B cell (primary cell): ENCODE measurements around the gene TMC5. TPM values are rescaled to one million over a fixed set of nuclear protein-coding genes. Genes with fewer than 3 reads are reported as not detected.

Experiments
- ATAC-seq: fragments of 200-7000 bp; cut with Tn5 transposase; one replicate; pipeline ENCODE4 v1.10.0; 2021; ENCODE audit warnings: low read depth, mild to moderate bottlenecking, moderate number of reproducible peaks, moderate library complexity
- CTCF ChIA-PET: fragments of 350-600 bp; sonication (Branson Sonifier 250); formaldehyde crosslinking; loops from one replicate; lab custom pipeline; 2021; ENCODE audit warnings: antibody characterized with exemption, inconsistent platforms; lab: Charles Lee
- POLR2A ChIA-PET: fragments of 350-600 bp; sonication (Branson Sonifier 250); formaldehyde crosslinking; loops from one replicate; lab custom pipeline; 2021; ENCODE audit warnings: antibody characterized with exemption; lab: Charles Lee
- DNase-seq: peaks from one replicate; pipeline ENCODE4 v3.0.0; 2013
- H2AFZ ChIP-seq: 2 replicates; pipeline ENCODE4 v1.6.1; 2012; ENCODE audit warnings: mild to moderate bottlenecking, low read depth, low read length; ENCODE audit not compliant: insufficient read depth, poor library complexity, severe bottlenecking
- H3K27ac ChIP-seq, 2 donors: 1 replicate in 1 of 2; 2 replicates in 1 of 2; pipeline ENCODE4 v1.5.1; 2012 to 2013; ENCODE audit warnings: low read length in 2 of 2, mild to moderate bottlenecking in 2 of 2, moderate library complexity in 1 of 2
- H3K27me3 ChIP-seq, 4 experiments: fragments of 200-600 bp in 1 of 4; sonication (generic) in 1 of 4; replicated peaks in 1 of 4; 1 replicate in 2 of 4; 2 replicates in 2 of 4; pipeline versions ENCODE4 v1.6.1 to v1.7.0; 2013 to 2016; ENCODE audit warnings: low read length in 3 of 4, mild to moderate bottlenecking in 2 of 4, mixed read lengths in 1 of 4, moderate library complexity in 1 of 4; ENCODE audit not compliant: insufficient read depth in 4 of 4, control insufficient read depth in 3 of 4; ENCODE audit errors: control extremely low read depth in 1 of 4
- H3K36me3 ChIP-seq, 2 experiments: replicated peaks in 1 of 2; 1 replicate in 1 of 2; 2 replicates in 1 of 2; pipeline versions ENCODE4 v1.6.1 to v1.7.1; 2013; ENCODE audit warnings: low read length in 1 of 2; ENCODE audit not compliant: insufficient read depth in 2 of 2, control insufficient read depth in 1 of 2; ENCODE audit errors: control extremely low read depth in 1 of 2, extremely low read depth in 1 of 2
- H3K4me1 ChIP-seq, 2 donors: fragments of 200-600 bp in 1 of 2; sonication (generic) in 1 of 2; 1 replicate in 1 of 2; 2 replicates in 1 of 2; pipeline versions ENCODE4 v1.5.1 to v1.6.1; 2013 to 2017; ENCODE audit warnings: low read length in 2 of 2; ENCODE audit not compliant: control insufficient read depth in 2 of 2, insufficient read depth in 2 of 2
- H3K4me2 ChIP-seq: replicated peaks from 2 replicates; pipeline ENCODE3; 2012; ENCODE audit warnings: mild to moderate bottlenecking, low read depth, low read length; ENCODE audit not compliant: poor library complexity, severe bottlenecking
- H3K4me3 ChIP-seq, 5 experiments: fragments of 200-600 bp in 1 of 5; sonication (generic) in 1 of 5; 1 replicate in 3 of 5; 2 replicates in 2 of 5; pipeline versions ENCODE4 v1.5.1 to v1.7.0; 2011 to 2016; ENCODE audit warnings: low read length in 4 of 5, mild to moderate bottlenecking in 4 of 5, low read depth in 2 of 5, control low read depth in 1 of 5, moderate library complexity in 1 of 5; ENCODE audit not compliant: insufficient read depth in 1 of 5; ENCODE audit errors: control extremely low read depth in 1 of 5, extremely low read depth in 1 of 5
- H3K79me2 ChIP-seq: fragments of 200-600 bp; sonication (generic); one replicate; pipeline ENCODE4 v1.6.0; 2016; ENCODE audit warnings: low read length; ENCODE audit not compliant: control insufficient read depth, insufficient read depth
- H3K9ac ChIP-seq: fragments of 200-600 bp; sonication (generic); 2 replicates; pipeline ENCODE4 v1.6.1; 2017; ENCODE audit warnings: mild to moderate bottlenecking, low read length, moderate library complexity
- H3K9me3 ChIP-seq, 3 donors: one replicate each; pipeline versions ENCODE4 v1.6.1 to v1.7.1; 2013; ENCODE audit warnings: low read length in 2 of 3; ENCODE audit not compliant: control insufficient read depth in 2 of 3, insufficient read depth in 1 of 3; ENCODE audit errors: control extremely low read depth in 1 of 3
- H4K20me1 ChIP-seq: 2 replicates; pipeline ENCODE4 v1.6.0; 2012; ENCODE audit warnings: mild to moderate bottlenecking, low read length; ENCODE audit not compliant: insufficient read depth, control insufficient read depth, poor library complexity, severe bottlenecking
- H3K27ac Mint-ChIP-seq: one replicate; pipeline ENCODE4 v1.8.0; 2021; ENCODE audit warnings: mixed read lengths
- H3K27me3 Mint-ChIP-seq: one replicate; pipeline ENCODE4 v1.8.0; 2021; ENCODE audit warnings: mixed read lengths
- H3K4me1 Mint-ChIP-seq: one replicate; pipeline ENCODE4 v1.8.0; 2021; ENCODE audit warnings: mixed read lengths
- H3K4me3 Mint-ChIP-seq: one replicate; pipeline ENCODE4 v1.8.0; 2021; ENCODE audit warnings: mixed read lengths
- H3K9me3 Mint-ChIP-seq: one replicate; pipeline ENCODE4 v1.8.0; 2022; ENCODE audit warnings: mixed read lengths; ENCODE audit not compliant: insufficient read depth
- EZH2 ChIP-seq: IDR thresholded peaks from 2 replicates; pipeline ENCODE4 v1.6.1; 2012; ENCODE audit warnings: borderline replicate concordance, low read depth, mild to moderate bottlenecking, moderate library complexity, low read length; ENCODE audit not compliant: insufficient read depth, poor library complexity, severe bottlenecking
- WGBS: methylation state at CpG from one replicate; pipeline ENCODE4 v1.1.5; 2013; ENCODE audit warnings: missing lambda C conversion rate; ENCODE audit not compliant: insufficient coverage; 5-methylcytosine and 5-hydroxymethylcytosine counted together
- intact Hi-C: fragments of 100-400 bp; cut with micrococcal nuclease; formaldehyde crosslinking; loops from one replicate; pipeline ENCODE4 v1.10.0; 2022
- polyA plus RNA-seq: library from polyadenylated mRNA; depleted of rRNA; stranded (reverse); fragments of >200 nt; gene quantifications from 2 replicates; pipeline ENCODE4 v1.2.3, GENCODE V29; 2012
- total RNA-seq, 2 donors: library from RNA; stranded (reverse); fragments of 120-200 nt in 1 of 2; gene quantifications; 1 replicate in 1 of 2; 2 replicates in 1 of 2; pipeline versions ENCODE4 v1.2.3 to v1.2.4, GENCODE V29; 2013 to 2022
- TF ChIP-seq, protein P1 (sequence below): fragments of 200-600 bp; IDR thresholded peaks from one replicate; pipeline ENCODE4 v1.8.0; 2022; ENCODE audit warnings: antibody characterized with exemption, mild to moderate bottlenecking

Gene TMC5
- total and polyA plus RNA-seq, 2 donors (not counting 1 experiment from before 2014, with no cell fraction given) = not detected

DNA sequence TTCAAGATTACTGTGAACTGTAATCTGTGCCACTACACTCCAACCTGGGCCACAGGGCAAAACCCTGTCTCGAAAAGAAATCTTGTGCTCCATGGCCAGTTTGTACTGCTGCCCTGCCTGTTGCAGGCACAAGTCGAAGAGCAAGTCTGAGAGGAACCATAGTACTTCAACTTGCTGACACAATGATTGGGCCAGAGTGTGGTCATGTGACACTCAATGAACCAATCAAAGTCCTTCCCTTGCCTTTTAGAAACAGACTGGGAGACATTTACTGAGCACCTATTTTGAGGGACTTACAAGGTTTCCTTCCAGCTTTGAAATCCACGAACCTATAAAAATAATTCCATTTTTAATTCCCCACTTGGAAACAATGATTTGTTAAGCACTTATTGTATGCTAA lies 39.8 kb upstream of the TMC5 start:
- DNase-seq (no peak), ATAC-seq (no peak)
- Histone ChIP-seq H3K9me3 (no peaks in the 10 kb centered on the region), H3K4me1 (no peaks in the 10 kb centered on the region), H4K20me1 (no peaks in the 10 kb centered on the region), H2AFZ (no peak overlapping the region), H3K4me3 (no peak overlapping the region), H3K27me3 (peaks cover 0 to 14% (median 0%) of the 10 kb centered on the region in 4 experiments), H3K9ac (no peak overlapping the region), H3K79me2 (no peaks in the 10 kb centered on the region), H3K27ac (no peak overlapping the region), H3K36me3 (no peaks in the 10 kb centered on the region), H3K4me2 (no peak overlapping the region)
- H3K4me3 Mint-ChIP-seq = no peak overlapping the region
- 64% methylated on average over 2 of the region's 3 CpGs for WGBS
- CTCF ChIA-PET = interaction anchor here (1.1 to 11.8 kb wide), 2 partner anchors 21 to 291 kb away, joined by 3 to 122 read pairs; no protein-coding TSS in a partner anchor
- POLR2A ChIA-PET = no interaction called here
- no peaks in the 10 kb centered on the region for H3K4me1 Mint-ChIP-seq
- no peaks in the 10 kb centered on the region for H3K9me3 Mint-ChIP-seq
- no peak overlapping the region for H3K27ac Mint-ChIP-seq
- H3K27me3 Mint-ChIP-seq = peaks cover 6% of the 10 kb centered on the region
- intact Hi-C loops = no loop called here
- no peak for TF ChIP-seq EZH2
- TF ChIP-seq, protein P1, sequence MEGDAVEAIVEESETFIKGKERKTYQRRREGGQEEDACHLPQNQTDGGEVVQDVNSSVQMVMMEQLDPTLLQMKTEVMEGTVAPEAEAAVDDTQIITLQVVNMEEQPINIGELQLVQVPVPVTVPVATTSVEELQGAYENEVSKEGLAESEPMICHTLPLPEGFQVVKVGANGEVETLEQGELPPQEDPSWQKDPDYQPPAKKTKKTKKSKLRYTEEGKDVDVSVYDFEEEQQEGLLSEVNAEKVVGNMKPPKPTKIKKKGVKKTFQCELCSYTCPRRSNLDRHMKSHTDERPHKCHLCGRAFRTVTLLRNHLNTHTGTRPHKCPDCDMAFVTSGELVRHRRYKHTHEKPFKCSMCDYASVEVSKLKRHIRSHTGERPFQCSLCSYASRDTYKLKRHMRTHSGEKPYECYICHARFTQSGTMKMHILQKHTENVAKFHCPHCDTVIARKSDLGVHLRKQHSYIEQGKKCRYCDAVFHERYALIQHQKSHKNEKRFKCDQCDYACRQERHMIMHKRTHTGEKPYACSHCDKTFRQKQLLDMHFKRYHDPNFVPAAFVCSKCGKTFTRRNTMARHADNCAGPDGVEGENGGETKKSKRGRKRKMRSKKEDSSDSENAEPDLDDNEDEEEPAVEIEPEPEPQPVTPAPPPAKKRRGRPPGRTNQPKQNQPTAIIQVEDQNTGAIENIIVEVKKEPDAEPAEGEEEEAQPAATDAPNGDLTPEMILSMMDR = no peak

DNA sequence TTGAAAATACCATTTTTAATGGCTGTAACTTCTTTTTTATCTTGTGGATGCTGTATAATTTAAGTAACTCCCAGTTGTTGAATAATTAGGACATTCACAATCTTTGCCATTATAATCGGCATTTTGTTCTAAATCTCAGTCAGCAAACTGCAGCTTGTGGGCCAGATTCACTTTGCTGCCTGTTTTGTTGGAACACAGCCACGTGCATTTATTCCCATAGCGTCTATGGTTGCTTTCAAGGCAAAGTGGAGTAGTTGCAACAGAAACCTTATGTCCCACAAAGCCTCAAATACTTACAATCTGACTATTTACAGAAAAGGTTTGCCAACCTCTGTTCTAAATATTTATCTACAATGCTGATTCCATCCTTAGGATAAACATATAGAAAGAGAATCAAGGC lies 39.2 kb upstream of the TMC5 start:
- no peak overlapping the region for H3K4me3 Mint-ChIP-seq
- no peak overlapping the region for H2AFZ ChIP-seq
- H3K4me2 ChIP-seq = no peak overlapping the region
- no peaks in the 10 kb centered on the region for H3K79me2 ChIP-seq
- peaks cover 0 to 18% (median 0%) of the 10 kb centered on the region in 4 experiments for H3K27me3 ChIP-seq
- no peak overlapping the region for H3K4me3 ChIP-seq
- H4K20me1 ChIP-seq = no peaks in the 10 kb centered on the region
- DNase-seq (no peak), ATAC-seq (no peak)
- ChIA-PET CTCF (interaction anchor here (1.1 to 11.8 kb wide), 2 partner anchors 21 to 292 kb away, joined by 3 to 122 read pairs; no protein-coding TSS in a partner anchor), POLR2A (no interaction called here)
- TF ChIP-seq EZH2 = no peak
- TF ChIP-seq, protein P1 = no peak
- H3K27ac ChIP-seq = no peak overlapping the region
- no peak overlapping the region for H3K9ac ChIP-seq
- no peaks in the 10 kb centered on the region for H3K9me3 ChIP-seq
- H3K36me3 ChIP-seq = no peaks in the 10 kb centered on the region
- H3K27ac Mint-ChIP-seq = no peak overlapping the region
- 81% methylated on average over 3 of the region's 3 CpGs for WGBS
- peaks cover 6% of the 10 kb centered on the region for H3K27me3 Mint-ChIP-seq
- no peaks in the 10 kb centered on the region for H3K4me1 ChIP-seq
- H3K9me3 Mint-ChIP-seq = no peaks in the 10 kb centered on the region
- no peaks in the 10 kb centered on the region for H3K4me1 Mint-ChIP-seq
- intact Hi-C loops = no loop called here
